ENCODE results near the gene ZEB2.
"Not testable (repeated sequence)": the region's sequence is repeated elsewhere in the genome, so short reads cannot be mapped to it uniquely, and the experiment has no call there.

ZEB2 gene

DNA sequence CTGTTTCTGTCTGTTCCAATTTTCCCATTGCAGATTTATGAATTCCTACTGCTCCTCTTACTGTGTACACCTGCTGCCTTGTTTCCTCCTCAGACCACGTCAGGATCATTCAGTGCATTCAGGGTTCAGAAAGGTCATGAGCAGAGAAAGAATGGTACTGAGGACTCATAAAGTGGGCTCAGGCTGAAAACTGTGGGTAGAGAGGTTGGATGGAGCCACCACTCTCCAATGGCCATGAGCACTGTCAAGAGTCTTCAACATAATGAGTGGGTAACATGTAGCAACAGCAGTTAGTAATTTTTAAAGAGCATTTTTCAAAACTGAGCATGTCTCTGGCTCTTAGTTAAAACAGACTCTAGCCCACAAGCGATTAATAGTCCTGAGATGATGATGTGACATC is 138.2 kb downstream of the ZEB2 start:
- DNase-seq (ENCODE audit: low spot score): no peak

DNA sequence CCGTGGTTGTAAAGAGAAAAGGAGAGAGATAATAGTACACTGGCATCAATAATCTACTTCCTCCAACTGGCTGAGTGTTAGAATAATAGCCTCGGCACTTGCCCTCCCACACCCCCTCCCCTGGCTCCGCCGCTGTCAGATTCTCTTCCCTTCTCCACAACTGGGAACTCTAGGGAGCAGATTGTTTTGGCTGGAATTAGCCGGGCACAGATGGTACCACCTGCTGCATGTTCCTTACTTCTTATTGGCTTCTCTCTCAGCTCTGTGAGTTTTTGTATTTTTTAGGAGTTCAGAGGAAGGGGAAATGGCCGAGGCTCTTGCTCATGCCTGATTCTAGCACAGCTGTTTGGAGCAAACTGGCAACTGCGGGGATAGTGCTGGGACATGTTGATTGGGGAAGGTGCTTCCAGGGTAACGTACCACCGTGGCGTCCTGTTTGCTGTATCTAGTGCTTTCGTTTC is 140.0 kb downstream of the ZEB2 start:
- DNase-seq (ENCODE audit: low spot score): no peak

DNA sequence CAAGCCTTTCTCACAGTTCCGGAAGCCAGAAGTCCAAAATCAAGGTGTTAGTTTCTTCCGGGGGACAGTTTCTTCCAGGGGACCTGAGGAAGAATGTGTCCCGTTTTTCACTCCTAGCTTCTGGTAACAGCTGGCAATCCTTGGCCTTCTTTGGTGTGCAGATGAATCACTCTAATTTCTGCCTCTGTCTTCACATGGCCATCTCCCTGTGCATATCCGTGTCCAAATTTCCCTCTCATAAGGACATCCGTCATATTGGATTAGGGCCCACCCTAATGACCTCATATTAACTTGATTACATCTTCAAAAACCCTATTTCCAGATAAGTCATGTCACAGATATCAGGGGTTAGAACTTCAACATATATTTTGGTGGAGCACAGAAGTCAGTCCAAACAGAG is 141.4 kb downstream of the ZEB2 start:
- no peak for DNase-seq (ENCODE audit: low spot score)

DNA sequence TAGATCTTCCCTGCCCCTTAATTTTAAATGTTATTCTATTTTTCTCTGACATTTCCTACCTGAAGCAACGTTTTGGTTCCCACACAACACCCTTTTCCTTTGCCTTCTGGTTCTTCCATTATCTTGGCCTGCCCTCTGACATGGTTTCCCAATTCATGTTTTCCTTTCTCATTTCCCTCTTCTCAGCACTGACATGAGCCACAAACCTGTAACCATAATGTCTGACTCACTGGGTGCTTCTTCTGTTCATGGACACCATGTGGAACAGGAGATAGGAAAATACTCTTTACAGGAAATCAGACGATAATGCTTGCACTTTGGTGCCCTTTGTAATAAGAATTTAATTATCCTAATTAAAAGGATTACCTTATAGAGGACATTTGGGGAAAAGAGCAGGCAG is 142.0 kb downstream of the ZEB2 start:
- no peak for DNase-seq (ENCODE audit: low spot score)

DNA sequence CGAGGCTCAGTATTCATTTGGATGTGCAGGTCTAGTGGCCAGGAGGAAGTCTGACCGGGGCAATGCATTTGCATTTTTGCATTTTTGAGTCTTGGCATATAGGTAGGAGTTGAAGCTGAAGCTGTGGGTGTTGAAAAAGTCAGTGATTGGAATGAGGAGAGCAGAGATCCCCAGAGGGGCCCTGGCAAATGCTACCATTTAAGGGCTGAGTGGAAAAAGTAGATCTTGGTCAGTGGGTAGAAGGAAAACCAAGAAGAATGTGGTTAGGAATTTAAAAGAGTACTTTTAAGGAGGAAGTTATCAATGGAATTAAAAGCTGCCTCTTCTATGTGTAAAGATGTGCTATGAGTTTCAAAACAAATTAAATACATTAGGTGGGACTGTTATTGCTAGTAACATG is 143.0 kb downstream of the ZEB2 start:
- no peak for DNase-seq (ENCODE audit: low spot score)

DNA sequence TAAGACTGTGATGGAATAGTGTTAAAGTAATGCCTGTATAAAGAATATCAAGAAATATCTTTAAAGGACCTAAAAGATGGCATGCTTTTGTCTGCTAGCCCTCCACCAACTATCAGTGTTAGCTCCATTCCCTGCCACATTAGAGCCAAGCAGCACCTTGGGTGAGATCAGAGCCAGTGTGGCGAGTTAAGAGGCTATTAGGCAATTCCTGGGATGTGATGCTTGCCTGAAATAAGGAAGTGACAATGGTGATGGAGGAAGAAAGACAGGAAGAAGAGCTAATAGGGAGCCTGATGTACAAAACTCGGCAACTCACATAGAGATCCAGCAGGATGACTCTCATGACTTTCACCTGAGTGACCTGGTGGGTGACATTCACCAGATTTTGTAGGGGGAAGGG is 143.5 kb downstream of the ZEB2 start:
- no peak for DNase-seq (ENCODE audit: low spot score)

DNA sequence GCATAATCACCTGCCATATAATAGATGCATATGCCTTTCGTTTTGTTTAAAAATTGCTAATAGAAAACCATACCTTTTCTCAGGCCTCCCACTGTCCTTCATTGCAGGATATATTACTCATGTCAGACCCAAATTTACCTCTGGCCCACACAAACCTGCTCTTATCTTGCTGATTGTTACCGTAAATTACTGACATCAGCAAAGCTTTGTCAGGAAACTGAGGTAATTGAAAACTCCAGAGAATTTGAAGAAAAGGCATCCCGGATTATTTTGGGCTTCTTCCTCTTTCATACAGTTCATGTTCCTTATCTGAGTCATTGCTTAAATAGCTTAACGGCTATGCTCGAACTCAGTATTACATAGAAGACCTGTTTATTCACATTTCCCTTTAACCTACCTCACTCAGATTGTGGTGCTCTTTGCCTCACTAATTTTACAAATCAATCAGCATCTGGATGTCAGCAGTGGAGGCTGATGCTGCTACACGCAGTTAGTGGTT is 145.7 kb downstream of the ZEB2 start:
- no peak for DNase-seq (ENCODE audit: low spot score)

DNA sequence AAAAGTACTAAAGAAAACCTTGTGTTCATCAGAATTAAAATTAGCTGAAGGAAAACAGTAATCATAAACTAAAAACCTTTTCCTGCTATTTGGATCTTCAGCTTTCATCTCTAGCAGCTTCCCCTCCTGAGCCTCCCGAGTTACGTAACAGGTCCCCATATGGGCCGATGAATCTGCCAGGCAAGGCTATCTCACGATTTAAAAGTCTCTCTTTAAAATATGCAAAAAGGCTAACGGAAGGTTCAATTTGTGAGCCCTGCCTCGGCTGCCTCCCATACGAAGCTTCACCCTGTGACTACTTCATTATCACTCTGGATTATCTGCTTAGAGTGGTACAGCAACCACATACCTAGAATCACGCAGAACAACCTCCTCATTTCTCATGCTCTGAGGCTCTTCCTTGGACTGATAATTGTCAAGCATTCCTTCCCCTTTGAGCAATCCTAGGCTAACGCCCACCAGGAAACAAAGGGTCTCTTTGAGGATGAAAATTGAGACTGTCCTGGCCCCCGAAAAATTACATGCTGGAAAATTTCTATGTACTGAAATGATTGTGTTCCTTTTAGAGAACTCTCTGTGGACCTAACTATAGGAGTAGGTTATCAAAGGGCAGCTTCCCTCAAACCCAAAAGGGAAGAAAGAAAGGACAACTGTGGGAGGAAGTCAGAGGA is 147.4 kb downstream of the ZEB2 start:
- no peak for DNase-seq (ENCODE audit: low spot score)

DNA sequence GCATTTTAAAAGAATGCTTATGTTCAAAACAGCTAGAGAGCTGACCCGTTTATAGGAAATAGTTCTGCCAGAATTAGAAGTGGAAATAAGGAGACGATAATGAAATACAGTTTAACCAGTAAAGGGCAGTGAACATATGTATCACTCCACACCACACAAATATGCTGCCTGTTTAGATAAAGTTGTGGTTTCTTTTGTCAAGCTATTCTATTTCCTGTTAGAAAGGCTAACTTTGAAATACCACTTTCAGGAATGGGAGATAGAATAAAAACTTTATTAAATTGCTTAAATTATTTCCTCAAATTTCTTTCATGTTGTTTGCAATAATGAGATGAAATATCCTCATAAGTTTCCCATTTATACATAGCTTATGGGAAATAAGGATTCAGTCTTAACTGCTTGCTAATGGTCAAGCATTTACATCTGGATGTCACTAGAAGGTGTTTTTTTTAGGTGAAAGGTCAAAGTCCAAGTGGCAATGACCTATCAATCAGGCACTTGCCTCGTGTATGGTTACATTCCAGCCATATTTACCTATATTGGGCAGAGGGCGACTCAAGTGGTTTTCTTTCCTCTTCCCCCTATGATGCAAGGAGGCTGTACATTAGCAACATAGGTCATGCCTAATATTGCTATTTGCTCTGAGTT is 148.9 kb downstream of the ZEB2 start:
- no peak for DNase-seq (ENCODE audit: low spot score)

DNA sequence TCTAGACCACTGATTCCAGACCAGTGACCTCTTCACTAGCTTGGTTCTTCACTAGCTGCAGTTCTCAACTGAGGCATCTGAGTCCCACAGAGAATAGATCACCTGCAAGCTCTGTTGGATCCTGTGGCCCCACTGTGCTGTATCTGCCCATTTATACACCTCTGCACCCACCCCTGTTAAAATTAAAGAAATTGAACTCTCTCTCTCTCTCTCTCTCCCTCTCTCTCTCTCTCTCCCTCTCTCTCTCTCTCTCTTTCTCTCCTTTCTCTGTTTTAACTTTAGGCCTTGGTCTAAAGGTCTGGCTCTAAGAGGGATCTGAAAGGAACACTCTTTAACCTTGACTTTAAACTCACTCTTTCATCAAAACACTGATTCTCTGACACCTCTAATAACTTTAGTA is 150.5 kb downstream of the ZEB2 start:
- DNase-seq (ENCODE audit: low spot score): no peak

DNA sequence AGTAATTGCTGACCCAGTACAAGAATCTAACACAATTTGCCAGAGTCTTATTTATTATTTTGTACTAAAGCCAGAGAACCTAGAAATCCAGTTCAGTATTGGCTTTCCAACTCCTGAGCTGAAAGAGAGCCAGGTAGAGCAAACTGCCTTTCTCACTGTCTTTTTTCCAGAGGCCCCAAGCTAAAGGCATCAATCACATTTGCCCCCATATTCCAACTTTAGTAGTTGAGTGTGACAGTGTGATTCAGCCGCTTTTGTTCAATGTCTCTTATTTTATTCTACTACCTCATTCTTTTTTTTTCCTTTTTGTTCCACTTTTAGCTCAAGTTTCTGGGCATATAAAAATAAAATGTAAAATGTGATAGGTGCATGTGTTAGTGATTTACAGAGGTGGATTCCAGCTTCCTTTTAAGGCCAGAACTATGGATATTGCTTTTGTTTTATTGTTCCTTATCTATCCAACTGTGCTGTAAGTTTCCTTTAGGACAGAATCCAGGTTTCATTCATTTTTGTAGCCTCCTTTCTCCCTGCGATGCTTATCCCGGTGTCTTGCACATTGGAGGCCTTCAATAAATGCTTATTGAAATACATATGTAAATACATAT is 153.0 kb downstream of the ZEB2 start:
- DNase-seq (ENCODE audit: low spot score): no peak

DNA sequence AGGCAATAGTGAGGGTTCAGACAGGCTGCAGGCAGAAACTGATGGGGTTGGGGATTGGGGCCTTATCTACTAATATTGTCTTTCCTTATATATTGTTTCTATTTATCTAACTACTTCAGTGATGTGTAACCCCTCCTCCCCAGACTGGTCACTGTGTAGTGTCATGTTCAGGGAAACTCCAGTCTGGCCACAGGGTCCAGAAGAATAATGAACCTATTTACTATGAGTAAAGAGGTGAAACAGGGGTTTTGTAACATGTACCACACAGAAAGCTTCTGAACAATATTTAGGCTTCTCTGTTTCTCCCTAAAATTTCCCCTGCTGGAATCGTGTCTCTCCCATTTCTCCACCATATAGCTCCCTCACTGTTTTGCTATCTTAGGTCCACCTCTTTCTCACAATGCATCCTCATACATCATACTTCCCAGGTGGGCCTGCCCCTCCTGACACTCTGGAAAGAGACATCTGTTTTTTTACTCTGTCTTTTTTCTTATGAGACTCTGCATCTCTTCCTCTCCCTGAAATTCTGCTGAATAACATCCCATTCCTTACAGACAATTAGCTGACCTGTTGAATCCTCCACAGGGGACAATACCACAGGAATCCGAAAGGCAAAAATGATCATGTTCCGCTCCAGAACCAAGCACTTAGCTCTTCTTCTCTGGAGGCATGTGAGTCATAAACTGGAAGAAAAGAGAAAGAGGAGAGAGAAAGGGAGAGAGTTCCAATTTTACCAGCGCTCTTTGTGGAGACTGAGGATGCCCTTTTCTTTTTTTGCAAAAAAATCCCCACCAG is 154.8 kb downstream of the ZEB2 start:
- DNase-seq (ENCODE audit: low spot score): no peak

DNA sequence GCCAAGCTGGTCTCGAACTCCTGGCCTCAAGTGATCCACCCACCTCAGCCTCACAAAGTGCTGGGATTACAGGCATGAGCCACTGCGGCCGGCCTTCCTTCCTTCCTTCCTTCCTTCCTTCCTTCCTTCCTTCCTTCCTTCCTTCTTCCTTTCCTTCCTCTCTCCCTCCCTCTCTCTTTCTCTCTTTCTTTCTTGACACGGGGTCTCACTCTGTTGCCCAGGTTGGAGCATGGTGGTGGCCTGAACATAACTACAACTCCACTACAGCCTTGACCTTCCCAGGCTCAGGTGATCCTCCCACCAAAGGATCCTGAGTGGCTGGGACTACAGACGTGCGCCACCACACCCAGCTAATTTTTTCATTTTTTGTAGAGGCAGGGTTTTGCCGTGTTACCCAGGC is 155.7 kb downstream of the ZEB2 start:
- not testable (repeated sequence) for DNase-seq (ENCODE audit: low spot score)

DNA sequence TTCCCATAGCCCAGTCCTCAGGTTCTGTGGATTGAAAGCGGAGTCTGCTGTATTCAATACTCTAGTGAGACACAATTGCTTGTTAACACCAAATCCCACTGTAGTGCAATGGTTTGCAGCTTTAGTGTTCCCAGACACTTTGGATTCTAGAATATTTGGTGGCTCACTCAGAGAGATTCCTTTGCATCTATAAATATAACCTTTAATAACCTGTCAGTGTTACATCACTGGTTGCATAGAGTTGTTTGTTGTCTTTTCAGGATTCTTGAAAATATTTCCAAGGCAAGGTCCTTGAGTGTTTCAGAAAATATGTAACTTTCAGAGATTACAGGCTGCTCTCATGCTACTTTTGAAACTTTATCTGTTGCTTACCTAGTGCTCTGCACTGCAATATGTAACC is 157.5 kb downstream of the ZEB2 start:
- no peak for DNase-seq (ENCODE audit: low spot score)

DNA sequence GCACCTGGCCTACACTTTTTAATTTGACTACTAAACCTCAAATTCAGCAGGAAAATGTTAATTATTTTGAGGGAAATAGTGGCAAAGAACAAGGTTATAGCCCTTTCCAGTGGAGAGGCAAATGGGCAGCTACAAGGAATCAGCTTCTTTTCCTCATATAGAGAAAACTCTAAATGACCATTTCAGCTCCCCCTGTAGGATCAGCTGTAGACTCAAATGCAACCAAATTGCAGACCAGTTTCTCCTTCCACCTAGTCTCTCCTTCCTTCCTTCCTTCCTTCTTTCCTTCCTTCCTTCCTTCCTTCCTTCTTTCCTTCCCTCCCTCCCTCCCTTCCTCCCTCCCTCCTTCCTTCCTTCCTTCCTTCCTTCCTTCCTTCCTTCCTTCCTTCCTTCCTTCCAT is 158.2 kb downstream of the ZEB2 start:
- DNase-seq (ENCODE audit: low spot score): no peak

DNA sequence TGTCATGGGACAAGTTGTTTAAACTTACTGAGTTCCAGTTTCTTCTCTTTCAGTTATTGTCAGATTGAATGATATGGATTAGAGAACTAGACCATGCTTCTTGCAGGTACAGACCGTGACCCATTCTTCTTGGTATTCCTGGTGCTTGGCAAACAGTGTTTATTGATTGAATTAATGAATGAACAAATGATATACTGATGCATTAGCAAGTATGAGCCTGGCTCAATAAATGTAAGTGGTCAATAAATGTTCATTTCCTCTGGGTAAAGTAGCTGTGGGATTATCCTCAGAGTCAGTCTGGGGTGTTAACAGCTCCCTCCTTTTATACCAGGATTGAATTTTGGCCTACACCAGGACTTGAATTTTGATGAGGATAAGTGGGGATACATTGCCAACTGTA is 160.2 kb downstream of the ZEB2 start:
- DNase-seq (ENCODE audit: low spot score): no peak

DNA sequence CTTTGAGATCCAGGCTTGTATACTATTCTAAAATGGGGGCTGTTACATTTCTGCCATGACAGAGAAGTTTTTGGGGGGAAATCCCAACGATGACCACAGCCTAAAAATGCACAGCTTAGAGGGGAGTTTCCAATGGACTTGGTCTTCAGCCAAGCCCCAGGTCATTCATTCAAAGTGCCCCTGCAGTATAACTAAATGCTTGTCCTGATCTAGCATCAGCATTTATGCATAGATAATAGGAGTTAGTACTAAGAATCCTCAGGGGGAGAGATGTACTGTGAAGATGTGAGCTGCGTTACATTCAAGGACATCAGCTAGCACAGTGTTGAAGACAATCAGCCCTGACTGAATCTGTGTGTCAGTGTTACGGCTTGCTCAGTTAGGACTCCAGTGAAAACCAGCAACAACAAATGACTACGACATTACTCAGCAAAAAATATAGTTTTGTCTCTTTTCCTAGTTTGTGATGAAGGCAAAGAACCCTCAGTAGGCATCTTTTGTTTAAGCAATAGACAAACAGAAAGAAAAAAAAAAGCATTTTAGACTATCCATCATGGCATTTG is 160.9 kb downstream of the ZEB2 start:
- DNase-seq (ENCODE audit: low spot score): no peak

DNA sequence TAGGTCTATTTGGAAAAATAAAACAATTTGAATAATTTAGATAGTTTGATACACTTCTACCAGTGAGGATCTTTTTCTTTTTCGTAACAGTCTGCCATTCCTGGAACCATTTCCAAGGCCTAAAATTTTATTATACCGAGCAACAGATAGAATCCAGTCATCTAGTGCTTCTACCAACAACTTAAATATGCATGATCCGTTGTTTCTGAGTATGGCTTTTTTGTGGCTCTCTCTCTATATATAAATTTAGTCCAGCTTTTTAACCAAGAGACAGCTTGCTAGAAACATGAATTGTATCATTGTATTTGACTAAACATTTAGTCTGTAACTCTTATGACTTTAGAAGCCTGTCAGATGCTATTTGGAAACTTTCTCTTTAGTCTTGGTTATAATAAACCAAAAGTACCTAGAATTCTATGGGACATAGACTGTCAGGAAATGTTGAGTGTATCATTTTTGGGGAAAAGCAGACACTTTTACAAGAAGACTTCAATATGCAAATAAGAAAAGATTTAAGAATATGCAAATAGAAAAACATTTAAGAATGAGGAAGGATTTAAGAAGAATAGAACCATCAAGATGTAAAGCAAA is 161.4 kb downstream of the ZEB2 start:
- DNase-seq (ENCODE audit: low spot score): no peak

DNA sequence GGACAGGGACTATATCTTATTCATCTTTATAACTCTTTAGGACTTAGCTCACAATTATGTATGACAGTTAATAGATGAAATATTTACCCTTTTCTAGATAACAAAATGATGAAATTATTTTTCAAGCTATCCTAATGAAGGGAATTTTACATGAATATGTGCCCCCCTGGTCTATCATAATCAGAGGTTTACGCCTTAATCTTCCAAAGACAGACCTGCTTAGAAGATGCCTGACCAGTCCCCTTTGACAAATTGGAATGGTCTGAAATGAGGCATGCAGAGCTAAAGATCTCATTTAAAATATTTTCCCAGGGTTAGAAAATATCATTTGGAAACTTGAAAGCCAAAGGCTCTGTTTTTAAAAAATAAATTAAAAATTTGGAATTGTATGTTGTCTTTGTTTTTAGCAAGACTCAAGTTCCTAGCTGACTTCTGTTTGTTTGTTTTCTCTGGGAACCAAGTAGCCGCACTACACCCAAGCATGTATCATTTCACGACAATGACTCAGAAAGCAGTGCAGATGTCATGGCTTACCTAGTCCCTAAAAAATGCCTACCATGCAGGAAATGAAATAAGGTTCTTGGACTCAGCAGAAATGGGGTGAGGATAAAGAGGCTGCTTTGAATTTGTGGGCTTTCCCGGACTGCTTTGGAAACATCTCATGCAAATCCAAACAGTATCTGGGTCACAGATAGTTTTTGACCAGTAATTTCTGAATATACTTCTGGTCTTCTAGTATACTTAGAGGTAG is 162.1 kb downstream of the ZEB2 start:
- DNase-seq (ENCODE audit: low spot score): peak; percentile 58

DNA sequence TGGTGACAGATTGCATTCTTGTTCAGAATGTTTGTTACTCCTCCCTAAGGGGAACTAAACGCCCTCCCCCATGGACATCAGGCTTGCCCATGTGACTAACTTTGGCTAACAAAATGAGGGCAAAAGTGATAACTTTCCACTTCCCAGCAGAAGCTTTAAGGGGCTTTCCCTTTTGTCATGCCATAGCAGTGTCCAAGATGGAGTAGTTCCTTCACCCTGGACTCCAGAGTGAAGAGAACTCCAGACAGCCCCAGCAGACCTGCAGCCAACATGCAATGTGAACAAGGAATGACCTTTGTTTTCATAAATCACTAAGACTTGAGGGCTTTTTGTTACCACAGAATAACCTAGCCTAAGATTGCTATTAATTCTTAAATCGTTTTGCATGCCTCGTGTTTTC is 163.5 kb downstream of the ZEB2 start:
- no peak for DNase-seq (ENCODE audit: low spot score)

DNA sequence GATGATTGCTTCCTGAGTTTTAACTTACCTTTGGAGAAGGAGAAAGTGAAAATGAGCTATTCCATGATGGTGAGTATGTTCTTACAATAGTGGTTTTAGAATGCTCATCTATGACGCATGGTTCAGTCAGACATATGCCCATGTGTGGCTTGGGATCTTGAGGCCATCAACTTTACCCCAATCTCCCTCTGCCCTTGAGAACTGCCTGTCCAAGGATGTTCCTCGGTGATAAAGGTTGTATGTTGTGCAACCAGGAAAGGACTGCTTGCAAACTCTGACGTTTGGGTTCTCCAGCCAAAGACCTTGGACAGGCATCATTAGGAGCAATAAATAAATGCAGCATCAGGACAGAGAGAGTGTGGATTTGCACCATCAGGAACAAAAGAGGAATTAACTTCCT is 165.0 kb downstream of the ZEB2 start:
- no peak for DNase-seq (ENCODE audit: low spot score)

Data from LoVo (cell line).